ENCODE results near the gene LSM10.

LSM10 gene

DNA sequence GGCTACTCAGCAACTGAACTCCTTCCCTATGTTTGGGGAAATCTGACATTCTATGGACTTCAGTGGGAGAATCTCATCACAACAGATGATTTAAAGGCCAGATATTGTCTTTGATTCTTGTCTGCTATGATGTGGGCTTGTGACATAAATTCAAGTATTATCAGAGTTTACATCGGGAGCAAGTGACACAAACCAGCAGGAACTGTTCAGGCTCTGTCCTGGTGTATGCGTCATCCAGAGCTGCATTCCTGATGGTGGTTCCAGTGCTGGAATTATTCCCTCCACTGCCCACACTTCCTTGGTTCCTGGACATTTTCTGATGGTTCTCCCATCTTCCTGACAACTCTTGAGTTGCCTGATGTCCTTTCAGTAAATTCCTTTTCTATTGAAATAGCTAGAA is 10.8 kb upstream of the LSM10 start:
- Histone ChIP-seq H3F3A (ENCODE audit: control insufficient read depth, insufficient read depth) (no peaks in the 10 kb centered on the region), H3K4me1 (ENCODE audit: control insufficient read depth, low read length) (peaks cover 31% of the 10 kb centered on the region), H3K4me2 (ENCODE audit: low read length) (no peak overlapping the region), H3K4me3 (ENCODE audit: low read length) (no peak overlapping the region), H3K9me2 (replicated peaks; ENCODE audit: control insufficient read depth, low read length) (no peaks in the 10 kb centered on the region), H3K27me3 (ENCODE audit: control insufficient read depth, low read length) (no peaks in the 10 kb centered on the region), H3K27ac (ENCODE audit: low read depth, low read length) (no peak overlapping the region), H3K9me3 (ENCODE audit: control insufficient read depth, insufficient read depth, low read length) (peaks cover 9% of the 10 kb centered on the region), H4K20me1 (ENCODE audit: control insufficient read depth, insufficient read depth, low read depth, low read length) (no peaks in the 10 kb centered on the region), H3K36me3 (ENCODE audit: control insufficient read depth, low read length) (no peaks in the 10 kb centered on the region), H3K79me2 (ENCODE audit: control insufficient read depth, low read length) (no peaks in the 10 kb centered on the region)
- TF ChIP-seq EZH2phosphoT487 (IDR thresholded peaks at IDR 0.05; ENCODE audit: borderline replicate concordance, low read length): no peak
- TF ChIP-seq, protein P1, sequence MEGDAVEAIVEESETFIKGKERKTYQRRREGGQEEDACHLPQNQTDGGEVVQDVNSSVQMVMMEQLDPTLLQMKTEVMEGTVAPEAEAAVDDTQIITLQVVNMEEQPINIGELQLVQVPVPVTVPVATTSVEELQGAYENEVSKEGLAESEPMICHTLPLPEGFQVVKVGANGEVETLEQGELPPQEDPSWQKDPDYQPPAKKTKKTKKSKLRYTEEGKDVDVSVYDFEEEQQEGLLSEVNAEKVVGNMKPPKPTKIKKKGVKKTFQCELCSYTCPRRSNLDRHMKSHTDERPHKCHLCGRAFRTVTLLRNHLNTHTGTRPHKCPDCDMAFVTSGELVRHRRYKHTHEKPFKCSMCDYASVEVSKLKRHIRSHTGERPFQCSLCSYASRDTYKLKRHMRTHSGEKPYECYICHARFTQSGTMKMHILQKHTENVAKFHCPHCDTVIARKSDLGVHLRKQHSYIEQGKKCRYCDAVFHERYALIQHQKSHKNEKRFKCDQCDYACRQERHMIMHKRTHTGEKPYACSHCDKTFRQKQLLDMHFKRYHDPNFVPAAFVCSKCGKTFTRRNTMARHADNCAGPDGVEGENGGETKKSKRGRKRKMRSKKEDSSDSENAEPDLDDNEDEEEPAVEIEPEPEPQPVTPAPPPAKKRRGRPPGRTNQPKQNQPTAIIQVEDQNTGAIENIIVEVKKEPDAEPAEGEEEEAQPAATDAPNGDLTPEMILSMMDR (IDR thresholded peaks at IDR 0.05; ENCODE audit: low read depth, low read length, poor library complexity, severe bottlenecking): no peak

DNA sequence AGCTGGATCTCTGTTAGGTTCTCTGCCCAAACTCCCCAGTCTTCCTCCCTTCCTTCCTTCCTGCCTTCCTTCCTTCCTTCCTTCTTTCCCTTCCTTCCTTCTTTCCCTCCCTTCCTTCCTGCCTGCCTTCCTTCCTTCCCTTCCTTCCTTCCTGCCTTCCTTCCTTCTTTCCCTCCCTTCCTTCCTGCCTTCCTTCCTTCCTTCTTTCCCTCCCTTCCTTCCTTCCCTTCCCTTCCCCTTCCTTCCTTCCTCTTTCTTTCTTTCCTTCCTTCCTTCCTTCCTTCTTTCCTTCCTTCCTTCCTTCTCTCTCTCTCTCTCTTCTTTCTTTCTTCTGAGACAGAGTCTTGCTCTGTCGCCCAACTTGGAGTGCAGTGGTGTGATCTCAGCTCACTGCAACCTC is 8.7 kb upstream of the LSM10 start:
- Histone ChIP-seq H3K79me2 (ENCODE audit: control insufficient read depth, low read length) (no peaks in the 10 kb centered on the region), H3K36me3 (ENCODE audit: control insufficient read depth, low read length) (no peaks in the 10 kb centered on the region), H3F3A (ENCODE audit: control insufficient read depth, insufficient read depth) (0 out of 2 replicates have a peak, but pooled peaks cover 3% of the 10 kb centered on the region), H3K4me2 (ENCODE audit: low read length) (no peak overlapping the region), H3K4me3 (ENCODE audit: low read length) (no peak overlapping the region), H3K9me2 (replicated peaks; ENCODE audit: control insufficient read depth, low read length) (no peaks in the 10 kb centered on the region), H3K27ac (ENCODE audit: low read depth, low read length) (no peak overlapping the region), H3K4me1 (ENCODE audit: control insufficient read depth, low read length) (peaks cover 10% of the 10 kb centered on the region), H3K9me3 (ENCODE audit: control insufficient read depth, insufficient read depth, low read length) (peaks cover 5% of the 10 kb centered on the region), H3K27me3 (ENCODE audit: control insufficient read depth, low read length) (no peaks in the 10 kb centered on the region), H4K20me1 (ENCODE audit: control insufficient read depth, insufficient read depth, low read depth, low read length) (no peaks in the 10 kb centered on the region)
- TF ChIP-seq, protein P1 (IDR thresholded peaks at IDR 0.05; ENCODE audit: low read depth, low read length, poor library complexity, severe bottlenecking): no peak
- no peak for TF ChIP-seq EZH2phosphoT487 (IDR thresholded peaks at IDR 0.05; ENCODE audit: borderline replicate concordance, low read length)

DNA sequence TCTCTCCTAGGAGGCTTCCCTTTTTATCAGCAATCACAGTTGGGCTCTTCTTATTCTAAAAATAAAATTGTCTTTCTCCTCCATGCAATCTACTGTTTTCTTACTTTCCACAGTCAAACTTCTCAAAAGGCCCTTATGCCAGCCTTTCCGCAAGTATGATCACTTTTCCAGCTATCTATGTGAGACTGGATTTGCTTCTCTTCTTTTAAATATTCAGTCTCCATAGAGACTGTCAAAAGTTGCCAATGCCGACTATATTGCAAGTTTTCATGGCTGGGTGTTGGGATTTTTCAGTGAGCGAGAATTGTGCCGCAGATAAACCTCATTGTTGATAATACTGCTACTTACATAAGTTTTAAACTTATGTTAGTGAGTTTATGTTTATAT is 4.8 kb upstream of the LSM10 start:
- Histone ChIP-seq H3K4me1 (ENCODE audit: control insufficient read depth, low read length) (peaks cover 34% of the 10 kb centered on the region), H3K4me2 (ENCODE audit: low read length) (no peak overlapping the region), H3K9me3 (ENCODE audit: control insufficient read depth, insufficient read depth, low read length) (peaks cover 14% of the 10 kb centered on the region; the same call in 1 of the 2 replicates), H3K9me2 (replicated peaks; ENCODE audit: control insufficient read depth, low read length) (no peaks in the 10 kb centered on the region), H3K4me3 (ENCODE audit: low read length) (no peak overlapping the region), H3K36me3 (ENCODE audit: control insufficient read depth, low read length) (peaks cover 3% of the 10 kb centered on the region), H3K27ac (ENCODE audit: low read depth, low read length) (no peak overlapping the region), H3F3A (ENCODE audit: control insufficient read depth, insufficient read depth) (peaks cover 12% of the 10 kb centered on the region), H4K20me1 (ENCODE audit: control insufficient read depth, insufficient read depth, low read depth, low read length) (no peaks in the 10 kb centered on the region), H3K79me2 (ENCODE audit: control insufficient read depth, low read length) (peaks cover 9% of the 10 kb centered on the region), H3K27me3 (ENCODE audit: control insufficient read depth, low read length) (no peaks in the 10 kb centered on the region)
- TF ChIP-seq EZH2phosphoT487 (IDR thresholded peaks at IDR 0.05; ENCODE audit: borderline replicate concordance, low read length): no peak
- TF ChIP-seq, protein P1 (IDR thresholded peaks at IDR 0.05; ENCODE audit: low read depth, low read length, poor library complexity, severe bottlenecking): no peak
